K562 (cell line): ENCODE data around the gene BDP1. TPM values are rescaled to one million over a fixed set of nuclear protein-coding genes. Genes with fewer than 3 reads are reported as not detected.

Experiments used
- ATAC-seq: fragments of 200-7000 bp; cut with Tn5 transposase; 3 replicates; pipeline ENCODE4 v1.9.1; 2020; ENCODE audit warnings: moderate library complexity
- BruUV-seq: library from RNA; stranded (reverse); fragments of 400-500 nt; replicated peaks from 2 replicates; lab custom pipeline; 2021; lab: Mats Ljungman, UMichigan
- CTCF ChIA-PET: fragments of 300-600 bp; formaldehyde crosslinking; extraction: SDS; loops from one replicate; lab custom pipeline; 2021; ENCODE audit warnings: low intra/inter-chr PET ratio; lab: Yijun Ruan, JAX
- POLR2A ChIA-PET: fragments of 300-600, 350-650 bp; sonication (Branson Sonifier 250); formaldehyde crosslinking; extraction: SDS; loops from one replicate; lab custom pipeline; 2021; ENCODE audit warnings: antibody characterized with exemption, inconsistent platforms; lab: Yijun Ruan, JAX
- DNase-seq, 4 experiments: peaks; one replicate each; pipeline versions ENCODE4 v3.0.0 to v3.0.0-alpha.2; 2011 to 2018; ENCODE audit warnings: low spot score in 3 of 4, mixed read lengths in 3 of 4; ENCODE audit errors: extremely low read depth in 1 of 4
- FAIRE-seq: peaks from 2 replicates; lab custom pipeline; 2011; peaks lifted over from hg19 to GRCh38; lab: Jason Lieb, UNC
- H2AFZ ChIP-seq: 2 replicates; pipeline ENCODE4 v1.6.0; 2011; ENCODE audit warnings: low read depth, low read length, control low read depth, inconsistent platforms
- H3K27ac ChIP-seq: fragments of 200-600 bp; 3 replicates; pipeline ENCODE4 v1.8.0; 2011; ENCODE audit warnings: low read depth, mild to moderate bottlenecking, control low read depth, inconsistent platforms, low read length, moderate library complexity, mixed read lengths; ENCODE audit errors: extremely low read depth
- H3K27me3 ChIP-seq, 2 experiments: fragments of 300-600 bp in 1 of 2; 2 replicates in 1 of 2; 3 replicates in 1 of 2; pipeline versions ENCODE4 v1.6.0 to v1.8.0; 2011; ENCODE audit warnings: inconsistent platforms in 2 of 2, low read length in 2 of 2, mild to moderate bottlenecking in 1 of 2, mixed read lengths in 1 of 2, moderate library complexity in 1 of 2; ENCODE audit not compliant: control insufficient read depth in 2 of 2, insufficient read depth in 2 of 2
- H3K36me3 ChIP-seq: fragments of 300-600 bp; 3 replicates; pipeline ENCODE4 v1.8.0; 2011; ENCODE audit warnings: mild to moderate bottlenecking, low read length, inconsistent platforms; ENCODE audit not compliant: control insufficient read depth, insufficient read depth
- H3K4me1 ChIP-seq, 2 experiments: fragments of 200-600 bp in 1 of 2; replicated peaks in 1 of 2; 2 replicates in 1 of 2; 3 replicates in 1 of 2; pipeline versions ENCODE4 v1.5.1 to v1.8.0; 2011; ENCODE audit warnings: inconsistent platforms in 2 of 2, low read length in 2 of 2, mild to moderate bottlenecking in 1 of 2, mixed read lengths in 1 of 2, moderate library complexity in 1 of 2; ENCODE audit not compliant: control insufficient read depth in 2 of 2, insufficient read depth in 2 of 2
- H3K4me2 ChIP-seq: 2 replicates; pipeline ENCODE4 v1.6.1; 2011; ENCODE audit warnings: low read length, control low read depth, inconsistent platforms, mixed read lengths; ENCODE audit not compliant: insufficient read depth
- H3K4me3 ChIP-seq: fragments of 200-600 bp; sonication (generic), shearing (Covaris generic); 2 replicates; pipeline ENCODE4 v1.5.1; 2016; ENCODE audit warnings: control low read depth, inconsistent platforms
- H3K79me2 ChIP-seq: fragments of 200-600 bp; 3 replicates; pipeline ENCODE4 v1.8.0; 2011; ENCODE audit warnings: low read length, inconsistent platforms; ENCODE audit not compliant: control insufficient read depth, insufficient read depth
- H3K9ac ChIP-seq, 2 experiments: 2 replicates each; pipeline versions ENCODE4 v1.6.0 to v1.6.1; 2011; ENCODE audit warnings: low read depth in 2 of 2, low read length in 2 of 2, control low read depth in 1 of 2, inconsistent platforms in 1 of 2, mild to moderate bottlenecking in 1 of 2, mixed read lengths in 1 of 2; ENCODE audit not compliant: insufficient read depth in 1 of 2
- H3K9me1 ChIP-seq: one replicate; pipeline ENCODE4 v1.6.0; 2011; ENCODE audit warnings: inconsistent platforms, mild to moderate bottlenecking, low read length, moderate library complexity; ENCODE audit not compliant: control insufficient read depth, insufficient read depth
- H3K9me3 ChIP-seq: replicated peaks from 2 replicates; pipeline ENCODE4 v1.5.1; 2011; ENCODE audit warnings: low read depth, low read length, inconsistent platforms; ENCODE audit not compliant: control insufficient read depth, insufficient read depth
- H4K20me1 ChIP-seq: replicated peaks from 2 replicates; pipeline ENCODE4 v1.6.1; 2011; ENCODE audit warnings: low read length, inconsistent platforms, mixed read lengths; ENCODE audit not compliant: control insufficient read depth, insufficient read depth
- ARID3B ChIP-seq: fragments of 250-450 bp; sonication (Bioruptor Pico); IDR thresholded peaks from 2 replicates; pipeline ENCODE4 v1.4.0; 2020; ENCODE audit warnings: borderline replicate concordance
- BCOR ChIP-seq: fragments of 450-650 bp; IDR thresholded peaks from 2 replicates; pipeline ENCODE4 v1.6.1; 2016
- BDP1 ChIP-seq: IDR thresholded peaks from 3 replicates; pipeline ENCODE4 v1.6.1; 2011; ENCODE audit not compliant: insufficient read length, insufficient read depth
- CUX1 ChIP-seq: fragments of 200-800 bp; sonication (Bioruptor generic); IDR thresholded peaks from 2 replicates; pipeline ENCODE4 v1.6.1; 2016; ENCODE audit warnings: missing genetic modification characterization, missing compliant biosample characterization
- POLR2B ChIP-seq: fragments of 450-650 bp; IDR thresholded peaks from 2 replicates; pipeline ENCODE4 v1.6.1; 2018; ENCODE audit warnings: low read depth; ENCODE audit not compliant: partially characterized antibody
- POU5F1 ChIP-seq: fragments of 150-350 bp; IDR thresholded peaks from 2 replicates; pipeline ENCODE4 v1.6.1; 2014; ENCODE audit warnings: borderline replicate concordance, low read length, low read depth, mild to moderate bottlenecking; ENCODE audit not compliant: partially characterized antibody
- PTBP1 ChIP-seq: fragments of 200-400 bp; formaldehyde crosslinking; IDR thresholded peaks from 2 replicates; pipeline ENCODE4 v1.6.1; 2017; ENCODE audit warnings: low read depth, low read length
- RAD21 ChIP-seq, 2 experiments: fragments of 250-450 bp in 1 of 2; fragments of 450-650 bp in 1 of 2; sonication (Bioruptor Pico) in 1 of 2; formaldehyde crosslinking in 1 of 2; IDR thresholded peaks in 1 of 2; conservative IDR thresholded peaks in 1 of 2; 2 replicates each; pipeline versions ENCODE4 v1.4.0 to v1.8.0; 2020 to 2022; ENCODE audit warnings: mild to moderate bottlenecking in 2 of 2, moderate library complexity in 1 of 2
- RFX5 ChIP-seq: IDR thresholded peaks from 2 replicates; pipeline ENCODE4 v1.6.1; 2011; ENCODE audit warnings: low read depth, mild to moderate bottlenecking, improper control_type of control experiment, low read length
- YY1 ChIP-seq, 3 experiments: IDR thresholded peaks; 2 replicates each; pipeline ENCODE4 v1.6.1; 2011; ENCODE audit warnings: low read length in 2 of 3, mild to moderate bottlenecking in 2 of 3, moderate library complexity in 2 of 3, borderline replicate concordance in 1 of 3, control low read depth in 1 of 3, low read depth in 1 of 3; ENCODE audit not compliant: insufficient read depth in 3 of 3, insufficient replicate concordance in 2 of 3, control insufficient read depth in 1 of 3, insufficient read length in 1 of 3; ENCODE audit errors: extremely low read depth in 1 of 3
- ZBTB43 ChIP-seq: sonication (generic); formaldehyde crosslinking; IDR thresholded peaks from 2 replicates; pipeline ENCODE4 v1.8.0; 2023; ENCODE audit warnings: mild to moderate bottlenecking, missing genetic modification reagents
- ZNF12 ChIP-seq: sonication (generic); formaldehyde crosslinking; IDR thresholded peaks from 2 replicates; pipeline ENCODE4 v1.4.0; 2020; ENCODE audit warnings: mild to moderate bottlenecking, missing genetic modification reagents
- ZNF239 ChIP-seq: fragments of 250-450 bp; sonication (Bioruptor Pico); IDR thresholded peaks from 2 replicates; pipeline ENCODE4 v1.4.0; 2020; ENCODE audit warnings: mild to moderate bottlenecking
- WGBS: fragments of 100-300 bp; shearing (Covaris generic); methylation state at CpG from one replicate; pipeline ENCODE4 v1.1.6; 2016; ENCODE audit warnings: low coverage, mixed read lengths; ENCODE audit not compliant: insufficient coverage; ENCODE audit errors: missing lambda C conversion rate; 5-methylcytosine and 5-hydroxymethylcytosine counted together
- in situ Hi-C: fragments of 300-500 bp; cut with MboI; formaldehyde crosslinking; loops from 4 replicates; pipeline ENCODE4 v1.15.0; 2018; ENCODE audit warnings: inconsistent platforms, mixed read lengths
- intact Hi-C: fragments of 100-400 bp; cut with micrococcal nuclease; formaldehyde crosslinking; loops from 2 replicates; pipeline ENCODE4 v1.14.2; 2022
- polyA plus RNA-seq, 8 experiments: library from polyadenylated mRNA; depleted of rRNA in 4 of 8; stranded (reverse) in 5 of 8; unstranded in 3 of 8; fragments of >200 nt; fragmentation: Nextera tagmentation in 2 of 8; fragmentation: Illumina TruSeq in 1 of 8; extraction: Ambion mirVana in 2 of 8; extraction: Trizol in 1 of 8; gene quantifications; 2 replicates each; pipeline versions ENCODE4 v1.2.1 to v1.2.3, GENCODE V29; 2011 to 2014; ENCODE audit warnings: inconsistent platforms in 1 of 8, missing spikeins in 1 of 8
- total RNA-seq, 7 experiments: library from RNA; depleted of rRNA in 6 of 7; stranded (reverse); fragments of >200 nt in 6 of 7; fragmentation: Illumina TruSeq in 2 of 7; extraction: Trizol in 2 of 7; gene quantifications; 2 replicates each; pipeline versions ENCODE4 v1.2.1 to v1.2.3, GENCODE V29; 2011 to 2021; ENCODE audit warnings: low replicate concordance in 1 of 7

BDP1 gene
- total and polyA plus RNA-seq, 9 of the 15 experiments (the other 6 are each of a cell fraction or from before 2014, with no cell fraction given): 6.9 to 47.3 (median 23.9) TPM

GRCh38 chr5:71596169-71596568 is 140.7 kb downstream of the BDP1 start:
- Histone ChIP-seq H3K27ac (no peak overlapping the region), H3K9me1 (no peaks in the 10 kb centered on the region), H3K4me1 (no peaks in the 10 kb centered on the region), H3K79me2 (peaks cover under 1% of the 10 kb centered on the region; the same call in 1 of the 3 replicates), H3K4me2 (no peak overlapping the region), H4K20me1 (no peaks in the 10 kb centered on the region), H3K27me3 (no peaks in the 10 kb centered on the region), H3K36me3 (peaks cover 46% of the 10 kb centered on the region), H3K4me3 (no peak overlapping the region), H2AFZ (no peak overlapping the region), H3K9ac (no peak overlapping the region), H3K9me3 (no peaks in the 10 kb centered on the region)
- no TSS peak for BruUV-seq
- ChIA-PET POLR2A (no interaction called here), CTCF (no interaction called here)
- ATAC-seq (no peak), FAIRE-seq (no peak), DNase-seq (no peak)
- in situ Hi-C loops (no loop called here), intact Hi-C loops (no loop called here)
- WGBS: 89% methylated on average over 4 of the region's 4 CpGs
- no peak for TF ChIP-seq YY1 (IDR thresholded peaks at IDR 0.05; ENCODE audit: borderline replicate concordance in 1 of 3, control insufficient read depth in 1 of 3, extremely low read depth in 1 of 3, insufficient read depth in 3 of 3, insufficient read length in 1 of 3, insufficient replicate concordance in 2 of 3, low read depth in 1 of 3, low read length in 2 of 3)
- no peak for TF ChIP-seq RAD21 (CRISPR knock-in tag; conservative IDR thresholded peaks at IDR 0.05 in 1 of 2, IDR thresholded peaks at IDR 0.05 in 1 of 2)
- no peak for TF ChIP-seq ZNF12 (CRISPR knock-in tag)
- no peak for TF ChIP-seq ARID3B (CRISPR knock-in tag)
- TF ChIP-seq POU5F1: no peak
- no peak for TF ChIP-seq ZBTB43
- TF ChIP-seq BCOR: no peak
- TF ChIP-seq ZNF239 (CRISPR knock-in tag): no peak
- no peak for TF ChIP-seq RFX5
- no peak for TF ChIP-seq PTBP1
- no peak for TF ChIP-seq BDP1
- no peak for TF ChIP-seq POLR2B
- TF ChIP-seq CUX1 (CRISPR knock-in tag): no peak
